ENCODE measurements around the gene CUX1. TPM values are rescaled to one million over a fixed set of nuclear protein-coding genes. Genes with fewer than 3 reads are reported as not detected.

Gene CUX1
- total and polyA plus RNA-seq, 2 of the 13 experiments (the other 11 are each of a cell fraction or from before 2014, with no cell fraction given): 13.7 to 14.9 TPM

GRCh38 chr7:102273749-102274712, 456.6 kb downstream of the CUX1 start (continued):
- TF ChIP-seq ZNF572 (CRISPR knock-in tag; IDR thresholded peaks at IDR 0.05) (0 out of 2 replicates have a peak, but pooled peaks have one; percentile 12), ATF2 (CRISPR knock-in tag; IDR thresholded peaks at IDR 0.05) (0 out of 2 replicates have a peak, but pooled peaks have one; percentile 40), ZNF512 (CRISPR knock-in tag; IDR thresholded peaks at IDR 0.05) (no peak), ZNF329 (CRISPR knock-in tag; IDR thresholded peaks at IDR 0.05; ENCODE audit: low read depth) (no peak), MEF2D (CRISPR knock-in tag; IDR thresholded peaks at IDR 0.05) (peak; percentile 74), ZBTB46 (CRISPR knock-in tag; IDR thresholded peaks at IDR 0.05; ENCODE audit: borderline replicate concordance) (no peak), TAF15 (IDR thresholded peaks at IDR 0.05; ENCODE audit: low read depth, low read length, poor library complexity, severe bottlenecking) (no peak), ZNF207 (IDR thresholded peaks at IDR 0.05; ENCODE audit: borderline replicate concordance) (no peak), NCOR1 (IDR thresholded peaks at IDR 0.05; ENCODE audit: borderline replicate concordance, low read length) (0 out of 2 replicates have a peak, but pooled peaks have one; percentile 50), ZNF615 (CRISPR knock-in tag; IDR thresholded peaks at IDR 0.05; ENCODE audit: borderline replicate concordance) (no peak), ZNF274 (CRISPR knock-in tag; IDR thresholded peaks at IDR 0.05) (no peak; the same call in 1 of the 2 replicates), KLF16 (CRISPR knock-in tag; IDR thresholded peaks at IDR 0.05) (peak in 1 of 2 experiments; percentile 55; a peak in 1 of 4 replicates), SMC3 (IDR thresholded peaks at IDR 0.05; ENCODE audit: low read length) (no peak), ZFP62 (CRISPR knock-in tag; IDR thresholded peaks at IDR 0.05) (no peak), ZNF660 (CRISPR knock-in tag; IDR thresholded peaks at IDR 0.05; ENCODE audit: borderline replicate concordance, low read depth) (no peak), ZEB1 (IDR thresholded peaks at IDR 0.05; ENCODE audit: insufficient replicate concordance, low read depth) (no peak), SNAI1 (CRISPR knock-in tag; IDR thresholded peaks at IDR 0.05; ENCODE audit: borderline replicate concordance) (no peak), ATF5 (CRISPR knock-in tag; IDR thresholded peaks at IDR 0.05; ENCODE audit: low read depth) (no peak)
- TF ChIP-seq, protein P1, sequence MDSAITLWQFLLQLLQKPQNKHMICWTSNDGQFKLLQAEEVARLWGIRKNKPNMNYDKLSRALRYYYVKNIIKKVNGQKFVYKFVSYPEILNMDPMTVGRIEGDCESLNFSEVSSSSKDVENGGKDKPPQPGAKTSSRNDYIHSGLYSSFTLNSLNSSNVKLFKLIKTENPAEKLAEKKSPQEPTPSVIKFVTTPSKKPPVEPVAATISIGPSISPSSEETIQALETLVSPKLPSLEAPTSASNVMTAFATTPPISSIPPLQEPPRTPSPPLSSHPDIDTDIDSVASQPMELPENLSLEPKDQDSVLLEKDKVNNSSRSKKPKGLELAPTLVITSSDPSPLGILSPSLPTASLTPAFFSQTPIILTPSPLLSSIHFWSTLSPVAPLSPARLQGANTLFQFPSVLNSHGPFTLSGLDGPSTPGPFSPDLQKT (CRISPR knock-in tag; IDR thresholded peaks at IDR 0.05; ENCODE audit: borderline replicate concordance): no peak
- TF ChIP-seq, protein P2, sequence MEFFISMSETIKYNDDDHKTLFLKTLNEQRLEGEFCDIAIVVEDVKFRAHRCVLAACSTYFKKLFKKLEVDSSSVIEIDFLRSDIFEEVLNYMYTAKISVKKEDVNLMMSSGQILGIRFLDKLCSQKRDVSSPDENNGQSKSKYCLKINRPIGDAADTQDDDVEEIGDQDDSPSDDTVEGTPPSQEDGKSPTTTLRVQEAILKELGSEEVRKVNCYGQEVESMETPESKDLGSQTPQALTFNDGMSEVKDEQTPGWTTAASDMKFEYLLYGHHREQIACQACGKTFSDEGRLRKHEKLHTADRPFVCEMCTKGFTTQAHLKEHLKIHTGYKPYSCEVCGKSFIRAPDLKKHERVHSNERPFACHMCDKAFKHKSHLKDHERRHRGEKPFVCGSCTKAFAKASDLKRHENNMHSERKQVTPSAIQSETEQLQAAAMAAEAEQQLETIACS (CRISPR knock-in tag; IDR thresholded peaks at IDR 0.05): no peak
